Lower leg skin (tissue), 4 donors: Measurements from ENCODE around the gene GDF9. TPM values are rescaled to one million over a fixed set of nuclear protein-coding genes. Genes with fewer than 3 reads are reported as not detected.

ENCODE experiments used
- DNase-seq, 2 donors: peaks; one replicate each; pipeline ENCODE4 v3.0.0-alpha.2; 2019; ENCODE audit warnings: low spot score in 2 of 2
- H3K4me3 ChIP-seq: fragments of 200-600 bp; sonication (generic); 2 replicates; pipeline ENCODE4 v1.5.1; 2017; ENCODE audit warnings: mild to moderate bottlenecking, low read depth; ENCODE audit not compliant: poor library complexity, severe bottlenecking
- POLR2A ChIP-seq, 2 donors: fragments of 450-650 bp; IDR thresholded peaks; one replicate each; pipeline ENCODE4 v1.6.1; 2016 to 2017; ENCODE audit warnings: antibody characterized with exemption in 2 of 2, mild to moderate bottlenecking in 1 of 2, moderate library complexity in 1 of 2
- WGBS, 2 donors: methylation state at CpG; one replicate each; pipeline ENCODE4 v1.1.5; 2018; 5-methylcytosine and 5-hydroxymethylcytosine counted together
- intact Hi-C: fragments of 100-400 bp; cut with DNase I; formaldehyde crosslinking; loops from one replicate; pipeline ENCODE4 v1.15.0; 2023; ENCODE audit warnings: low total_unique reads
- total RNA-seq, 4 donors: library from RNA; depleted of rRNA; stranded (reverse); fragments of >200 nt; gene quantifications; one replicate each; pipeline ENCODE4 v1.1.0, GENCODE V29; 2016
- TF ChIP-seq, protein P1 (sequence below), 3 donors: fragments of 450-650 bp; IDR thresholded peaks; one replicate each; pipeline ENCODE4 v1.5.1; 2016; ENCODE audit warnings: antibody characterized with exemption in 3 of 3, mild to moderate bottlenecking in 3 of 3, moderate library complexity in 2 of 3

The GDF9 gene
- total RNA-seq, 4 donors from 2014 or later: 0.17 to 0.44 (median 0.36) TPM

DNA sequence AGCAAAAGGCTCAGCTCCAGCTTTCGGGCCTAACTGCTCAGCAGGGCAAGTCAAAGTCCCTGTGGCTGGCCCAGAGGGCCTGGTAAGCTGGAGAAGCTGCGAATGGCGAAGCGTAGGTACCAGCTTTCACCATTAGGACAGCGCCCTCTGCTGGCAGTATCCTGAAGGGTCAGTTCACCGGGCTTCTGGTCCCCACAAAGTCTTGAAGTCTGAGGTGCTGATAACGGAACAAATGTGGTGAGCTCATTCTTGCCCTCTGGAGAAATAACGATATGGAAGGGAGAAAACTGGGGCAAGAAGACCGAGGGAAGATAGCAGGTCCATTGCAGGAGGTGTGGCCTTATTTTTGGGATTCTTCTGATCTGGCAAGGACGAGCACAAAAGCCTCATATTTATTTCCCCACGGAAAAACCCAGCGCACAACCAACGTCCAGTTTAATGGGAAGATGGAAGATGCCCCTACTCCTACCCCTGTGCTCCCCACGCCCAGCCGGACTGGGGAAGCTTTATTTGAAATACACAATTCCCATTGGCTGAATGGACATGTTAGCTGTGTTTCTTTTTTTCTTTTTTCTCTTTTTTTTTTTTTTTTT is 46.0 kb downstream of the GDF9 start:
- DNase-seq: peak; percentile 93 to 98
- WGBS, 2 donors: 26% methylated on average over 15 of the region's 15 CpGs
- TF ChIP-seq, protein P1, sequence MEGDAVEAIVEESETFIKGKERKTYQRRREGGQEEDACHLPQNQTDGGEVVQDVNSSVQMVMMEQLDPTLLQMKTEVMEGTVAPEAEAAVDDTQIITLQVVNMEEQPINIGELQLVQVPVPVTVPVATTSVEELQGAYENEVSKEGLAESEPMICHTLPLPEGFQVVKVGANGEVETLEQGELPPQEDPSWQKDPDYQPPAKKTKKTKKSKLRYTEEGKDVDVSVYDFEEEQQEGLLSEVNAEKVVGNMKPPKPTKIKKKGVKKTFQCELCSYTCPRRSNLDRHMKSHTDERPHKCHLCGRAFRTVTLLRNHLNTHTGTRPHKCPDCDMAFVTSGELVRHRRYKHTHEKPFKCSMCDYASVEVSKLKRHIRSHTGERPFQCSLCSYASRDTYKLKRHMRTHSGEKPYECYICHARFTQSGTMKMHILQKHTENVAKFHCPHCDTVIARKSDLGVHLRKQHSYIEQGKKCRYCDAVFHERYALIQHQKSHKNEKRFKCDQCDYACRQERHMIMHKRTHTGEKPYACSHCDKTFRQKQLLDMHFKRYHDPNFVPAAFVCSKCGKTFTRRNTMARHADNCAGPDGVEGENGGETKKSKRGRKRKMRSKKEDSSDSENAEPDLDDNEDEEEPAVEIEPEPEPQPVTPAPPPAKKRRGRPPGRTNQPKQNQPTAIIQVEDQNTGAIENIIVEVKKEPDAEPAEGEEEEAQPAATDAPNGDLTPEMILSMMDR (IDR thresholded peaks at IDR 0.05): peak in 1 of 3 donors; percentile 73
- TF ChIP-seq POLR2A (IDR thresholded peaks at IDR 0.05): no peak
- intact Hi-C loops: no loop called here
- H3K4me3 ChIP-seq: no peak overlapping the region

DNA sequence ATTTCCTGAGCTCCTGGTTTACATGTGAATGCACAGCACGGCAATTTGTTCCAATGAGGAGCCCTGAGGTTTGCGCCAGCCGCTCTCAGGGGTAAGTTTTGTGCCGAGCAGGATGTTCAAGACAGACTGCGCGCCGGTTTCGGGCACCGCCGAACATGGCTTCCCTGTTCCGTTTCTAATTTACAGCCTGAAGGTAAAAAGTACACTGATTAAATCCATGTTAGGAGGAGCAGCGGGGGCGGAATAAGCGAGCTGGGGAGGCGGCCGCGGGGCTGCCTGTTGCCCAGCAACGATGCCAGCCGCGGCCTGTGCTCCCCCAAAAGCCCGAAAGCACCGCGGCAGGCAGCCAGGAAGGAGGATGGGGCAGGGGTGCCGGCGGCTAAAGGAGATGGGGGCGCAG is 46.8 kb downstream of the GDF9 start:
- TF ChIP-seq, protein P1 (IDR thresholded peaks at IDR 0.05): no peak
- TF ChIP-seq POLR2A (IDR thresholded peaks at IDR 0.05): no peak
- no peak overlapping the region for H3K4me3 ChIP-seq
- DNase-seq: no peak
- WGBS, 2 donors: 28 to 44% methylated on average over 26 of the region's 26 CpGs
- intact Hi-C loops: loop anchor here (10.0 kb wide), 2 partner anchors 65 to 295 kb away; no protein-coding TSS in a partner anchor

DNA sequence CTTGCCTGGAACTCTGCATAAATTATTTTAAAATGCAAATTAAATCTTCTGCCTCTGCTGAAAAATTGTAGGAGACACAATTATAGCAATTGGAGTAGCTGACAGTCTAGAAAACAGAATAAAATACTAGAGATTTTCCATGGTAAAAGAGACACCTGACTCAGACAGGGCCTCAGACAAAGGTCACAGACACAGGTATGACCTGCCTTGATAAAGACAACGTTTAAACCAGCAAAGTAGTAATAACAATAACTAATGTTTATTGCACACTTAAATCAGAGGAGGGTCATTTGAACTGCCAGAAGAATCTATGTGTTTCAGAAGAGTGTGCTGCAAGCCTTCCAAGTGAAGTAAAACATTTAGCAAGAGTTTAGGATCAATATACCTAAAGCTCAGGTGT is 49.3 kb downstream of the GDF9 start:
- WGBS, 2 donors: 76 to 80% methylated on average over 1 of the region's 1 CpG
- no peak for DNase-seq
- intact Hi-C loops: loop anchor here (10.0 kb wide), 2 partner anchors 62 to 292 kb away; no protein-coding TSS in a partner anchor
- H3K4me3 ChIP-seq: no peak overlapping the region
- TF ChIP-seq, protein P1 (IDR thresholded peaks at IDR 0.05): no peak
- no peak for TF ChIP-seq POLR2A (IDR thresholded peaks at IDR 0.05)

DNA sequence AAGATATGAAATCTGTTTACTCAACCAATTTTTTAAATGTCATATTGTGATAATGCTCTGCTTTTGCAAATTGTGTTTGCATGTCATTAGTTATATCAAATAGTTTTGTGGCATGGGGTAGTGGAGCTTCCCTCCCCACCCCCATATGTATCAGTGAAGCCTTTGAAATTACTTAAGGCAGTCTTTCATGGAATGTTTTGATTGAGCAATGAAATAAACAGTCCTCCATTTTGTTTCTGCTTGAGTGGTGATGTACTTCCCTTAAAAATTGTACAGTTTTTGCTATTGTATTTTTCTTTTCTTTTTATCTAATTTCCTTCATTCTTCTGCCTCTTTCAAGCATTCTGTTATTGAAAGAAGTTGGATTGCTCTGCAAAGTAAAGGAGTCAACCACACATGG is 49.7 kb downstream of the GDF9 start:
- no peak overlapping the region for H3K4me3 ChIP-seq
- no peak for DNase-seq
- intact Hi-C loops: loop anchor here (10.0 kb wide), 2 partner anchors 62 to 292 kb away; no protein-coding TSS in a partner anchor
- TF ChIP-seq, protein P1 (IDR thresholded peaks at IDR 0.05): no peak
- no peak for TF ChIP-seq POLR2A (IDR thresholded peaks at IDR 0.05)

DNA sequence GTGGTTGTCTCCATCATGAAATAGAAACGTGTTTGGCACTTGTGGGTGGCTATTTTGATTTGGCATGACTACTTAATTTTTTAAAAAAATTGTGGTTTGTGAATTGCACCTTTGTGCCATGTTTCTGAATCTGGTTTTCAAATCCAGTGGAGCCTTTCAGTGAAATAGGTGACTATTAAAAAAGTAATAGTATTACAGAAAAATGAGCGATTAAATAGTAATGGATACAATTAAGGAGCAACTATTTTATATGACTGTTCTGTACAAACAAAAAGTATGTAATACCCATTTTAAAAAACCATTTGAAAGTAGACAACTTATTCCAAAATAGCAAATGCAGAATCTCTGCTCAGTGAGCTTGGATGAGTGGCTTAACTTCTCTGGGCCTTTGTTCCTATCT is 50.2 kb downstream of the GDF9 start:
- H3K4me3 ChIP-seq: no peak overlapping the region
- DNase-seq: no peak
- 83 to 84% methylated on average over 2 of the region's 2 CpGs for WGBS, 2 donors
- TF ChIP-seq, protein P1 (IDR thresholded peaks at IDR 0.05): no peak
- TF ChIP-seq POLR2A (IDR thresholded peaks at IDR 0.05): no peak
- intact Hi-C loops: loop anchor here (10.0 kb wide), 2 partner anchors 61 to 291 kb away; no protein-coding TSS in a partner anchor

DNA sequence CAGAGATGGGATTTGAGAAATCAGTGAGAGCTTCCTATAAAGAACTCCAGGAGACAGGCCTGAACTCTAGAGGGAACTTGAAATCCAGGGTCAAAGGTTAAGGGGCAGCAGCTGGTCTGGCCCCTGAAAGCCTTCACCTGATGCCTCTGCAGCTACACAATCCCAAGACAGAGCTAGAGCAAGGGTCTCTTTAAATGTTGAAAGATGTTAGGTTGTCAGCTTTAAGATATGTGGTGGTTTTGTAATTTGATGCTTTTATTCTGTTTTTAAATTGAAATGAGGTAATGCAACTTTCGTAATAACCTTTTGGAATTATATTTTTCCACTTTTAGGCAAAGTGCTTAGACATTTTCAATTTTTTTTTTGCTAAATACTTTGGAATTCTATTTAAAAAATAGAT is 50.8 kb downstream of the GDF9 start:
- H3K4me3 ChIP-seq: no peak overlapping the region
- intact Hi-C loops: loop anchor here (10.0 kb wide), 2 partner anchors 61 to 291 kb away; no protein-coding TSS in a partner anchor
- 96 to 98% methylated on average over 1 of the region's 1 CpG for WGBS, 2 donors
- DNase-seq: no peak
- TF ChIP-seq, protein P1 (IDR thresholded peaks at IDR 0.05): no peak
- no peak for TF ChIP-seq POLR2A (IDR thresholded peaks at IDR 0.05)
